H54 (cell line): ENCODE measurements around the gene BDH2.

Experiments used
- DNase-seq: peaks from one replicate; pipeline ENCODE4 v3.0.0; 2011; ENCODE audit warnings: low spot score, mixed read lengths; ENCODE audit not compliant: insufficient read length
- FAIRE-seq: peaks from 3 replicates; lab custom pipeline; 2011; peaks lifted over from hg19 to GRCh38; lab: Jason Lieb, UNC
- POLR2A ChIP-seq: IDR thresholded peaks from 2 replicates; pipeline ENCODE4 v1.6.1; 2011; ENCODE audit warnings: low read depth, mild to moderate bottlenecking, low read length

The BDH2 gene

GRCh38 chr4:103029300-103029699 lies 70.3 kb downstream of the BDH2 start:
- FAIRE-seq, result no peak
- no peak for TF ChIP-seq POLR2A
- no peak for DNase-seq
